Upper lobe of left lung (tissue), 4 donors: ENCODE measurements around the gene SLC10A7.

ENCODE experiments used
- CTCF ChIP-seq, 6 experiments: fragments of 450-650 bp in 4 of 6; fragments of 200-600 bp in 2 of 6; sonication (generic) in 2 of 6; IDR thresholded peaks; one replicate each; pipeline ENCODE4 v1.5.1; 2016 to 2019; ENCODE audit warnings: antibody characterized with exemption in 6 of 6
- EP300 ChIP-seq, 4 donors: sonication (generic); formaldehyde crosslinking; IDR thresholded peaks; one replicate each; pipeline ENCODE4 v1.5.1; 2017; ENCODE audit warnings: antibody characterized with exemption in 4 of 4, control low read depth in 2 of 4

GRCh38 chr4:146265950-146266490, 255.7 kb downstream of the SLC10A7 start:
- TF ChIP-seq CTCF (IDR thresholded peaks at IDR 0.05) (no peak), EP300 (IDR thresholded peaks at IDR 0.05) (no peak)
